GM12891 (cell line): ENCODE measurements around the gene PTPRF.

ENCODE experiments used
- POLR2A ChIP-seq: IDR thresholded peaks from 2 replicates; pipeline ENCODE4 v1.6.1; 2011; ENCODE audit warnings: low read depth, low read length, control low read depth
- POLR2AphosphoS5 ChIP-seq: IDR thresholded peaks from 2 replicates; pipeline ENCODE4 v1.6.1; 2011; ENCODE audit warnings: low read depth, low read length, control low read depth
- SPI1 ChIP-seq: IDR thresholded peaks from 2 replicates; pipeline ENCODE4 v1.6.1; 2011; ENCODE audit warnings: low read depth, low read length, control low read depth
- TAF1 ChIP-seq: IDR thresholded peaks from 2 replicates; pipeline ENCODE4 v1.6.1; 2011; ENCODE audit warnings: low read depth, low read length, control low read depth

- TF ChIP-seq TAF1 (no peak), POLR2AphosphoS5 (no peak), POLR2A (no peak), SPI1 (no peak)
These were observed 38.5 kb downstream of the PTPRF start for GRCh38 chr1:43569175-43569574.
